ENCODE results near the gene NEUROD2. TPM values are rescaled to one million over a fixed set of nuclear protein-coding genes. Genes with fewer than 3 reads are reported as not detected.

Gene NEUROD2
- total RNA-seq, 2 experiments from 2014 or later: not detected

GRCh38 chr17:39601758-39602532, 5.8 kb downstream of the NEUROD2 start:
- ChIA-PET CTCF (interaction anchor here (0.6 to 1.7 kb wide), 3 partner anchors 20 to 313 kb away, joined by 3 to 9 read pairs (median 3); no protein-coding TSS in a partner anchor), POLR2A (no interaction called here)
- DNase-seq (no peak), ATAC-seq (ENCODE audit: poor library complexity) (no peak)
- no peak for TF ChIP-seq CTCF (IDR thresholded peaks at IDR 0.05)
- H3K36me3 ChIP-seq (ENCODE audit: insufficient read depth, low read length): no peaks in the 10 kb centered on the region
- intact Hi-C loops (cut with DNase I, micrococcal nuclease): no loop called here
- peaks cover 88% of the 10 kb centered on the region for H3K27me3 Mint-ChIP-seq
- peaks cover 0 to 25% of the 10 kb centered on the region in 2 experiments for H3K9me3 ChIP-seq (ENCODE audit: control insufficient read depth in 1 of 2, insufficient read depth in 1 of 2, low read length in 2 of 2)
- peaks cover 71% of the 10 kb centered on the region for H3K4me1 ChIP-seq (ENCODE audit: insufficient read depth, low read length)
- H3K27ac Mint-ChIP-seq: no peak overlapping the region
- no peak overlapping the region for H3K27ac ChIP-seq (ENCODE audit: low read depth in 1 of 2, low read length in 2 of 2)
- no peaks in the 10 kb centered on the region for H3K9me3 Mint-ChIP-seq
- peaks cover 27% of the 10 kb centered on the region for H3K4me1 Mint-ChIP-seq (ENCODE audit: low read depth)
- no peaks in the 10 kb centered on the region for H3K36me3 Mint-ChIP-seq (ENCODE audit: low read depth)
- H3K4me3 ChIP-seq (ENCODE audit: low read length): no peak overlapping the region
- peaks cover 85 to 99% of the 10 kb centered on the region in 2 experiments for H3K27me3 ChIP-seq (ENCODE audit: control insufficient read depth in 1 of 2, insufficient read depth in 2 of 2, low read length in 2 of 2)
- H3K4me3 Mint-ChIP-seq: no peak overlapping the region

GRCh38 chr17:39600997-39601597, 6.6 kb downstream of the NEUROD2 start:
- peaks cover 28% of the 10 kb centered on the region for H3K4me1 Mint-ChIP-seq (ENCODE audit: low read depth)
- H3K27ac ChIP-seq (ENCODE audit: low read depth in 1 of 2, low read length in 2 of 2): no peak overlapping the region
- H3K4me1 ChIP-seq (ENCODE audit: insufficient read depth, low read length): peaks cover 66% of the 10 kb centered on the region
- ATAC-seq (ENCODE audit: poor library complexity) (no peak), DNase-seq (peak in 1 of 14 experiments; percentile 10)
- no peak overlapping the region for H3K4me3 ChIP-seq (ENCODE audit: low read length)
- CTCF ChIA-PET: interaction anchor here (0.6 to 1.7 kb wide), 2 partner anchors 21 to 314 kb away, joined by 3 to 9 read pairs; no protein-coding TSS in a partner anchor
- H3K27me3 ChIP-seq (ENCODE audit: control insufficient read depth in 1 of 2, insufficient read depth in 2 of 2, low read length in 2 of 2): peaks cover 89 to 98% of the 10 kb centered on the region in 2 experiments
- POLR2A ChIA-PET: no interaction called here
- intact Hi-C loops (cut with DNase I, micrococcal nuclease): no loop called here
- no peaks in the 10 kb centered on the region for H3K9me3 Mint-ChIP-seq
- H3K36me3 ChIP-seq (ENCODE audit: insufficient read depth, low read length): no peaks in the 10 kb centered on the region
- peaks cover 0 to 25% of the 10 kb centered on the region in 2 experiments for H3K9me3 ChIP-seq (ENCODE audit: control insufficient read depth in 1 of 2, insufficient read depth in 1 of 2, low read length in 2 of 2)
- no peak overlapping the region for H3K27ac Mint-ChIP-seq
- TF ChIP-seq CTCF (IDR thresholded peaks at IDR 0.05): no peak
- H3K4me3 Mint-ChIP-seq: no peak overlapping the region
- peaks cover 91% of the 10 kb centered on the region for H3K27me3 Mint-ChIP-seq
- no peaks in the 10 kb centered on the region for H3K36me3 Mint-ChIP-seq (ENCODE audit: low read depth)

GRCh38 chr17:39600288-39600996, 7.3 kb downstream of the NEUROD2 start:
- Mint-ChIP-seq H3K4me1 (ENCODE audit: low read depth) (peaks cover 30% of the 10 kb centered on the region), H3K36me3 (ENCODE audit: low read depth) (no peaks in the 10 kb centered on the region), H3K27me3 (peaks cover 93% of the 10 kb centered on the region), H3K27ac (no peak overlapping the region), H3K9me3 (no peaks in the 10 kb centered on the region), H3K4me3 (no peak overlapping the region)
- no peaks in the 10 kb centered on the region for H3K36me3 ChIP-seq (ENCODE audit: insufficient read depth, low read length)
- H3K4me3 ChIP-seq (ENCODE audit: low read length): no peak overlapping the region
- H3K9me3 ChIP-seq (ENCODE audit: control insufficient read depth in 1 of 2, insufficient read depth in 1 of 2, low read length in 2 of 2): peaks cover 0 to 28% of the 10 kb centered on the region in 2 experiments
- H3K4me1 ChIP-seq (ENCODE audit: insufficient read depth, low read length): peaks cover 61% of the 10 kb centered on the region
- no peak for TF ChIP-seq CTCF (IDR thresholded peaks at IDR 0.05)
- DNase-seq (peak in 1 of 14 experiments; percentile 16), ATAC-seq (ENCODE audit: poor library complexity) (no peak)
- ChIA-PET CTCF (interaction anchor here (1.6 to 1.7 kb wide), 2 partner anchors 22 to 68 kb away, joined by 3 to 9 read pairs; partner anchors contain the start of gene PNMT), POLR2A (no interaction called here)
- peaks cover 90 to 99% of the 10 kb centered on the region in 2 experiments for H3K27me3 ChIP-seq (ENCODE audit: control insufficient read depth in 1 of 2, insufficient read depth in 2 of 2, low read length in 2 of 2)
- intact Hi-C loops (cut with DNase I, micrococcal nuclease): no loop called here
- no peak overlapping the region for H3K27ac ChIP-seq (ENCODE audit: low read depth in 1 of 2, low read length in 2 of 2)

Measured in CD4-positive, alpha-beta T cell (primary cell).